ENCODE results near the gene ZNF384.
"Not testable (repeated sequence)": the region's sequence is repeated elsewhere in the genome, so short reads cannot be mapped to it uniquely, and the experiment has no call there.

The ZNF384 gene

GRCh38 chr12:6708960-6709394 lies 19.8 kb upstream of the ZNF384 start:
- Histone ChIP-seq H3K9me3 (ENCODE audit: control insufficient read depth, insufficient read depth, low read length) (no peaks in the 10 kb centered on the region), H3K36me3 (ENCODE audit: insufficient read depth, low read length) (no peaks in the 10 kb centered on the region), H3K9ac (ENCODE audit: low read depth, low read length) (no peak overlapping the region), H3K4me1 (ENCODE audit: insufficient read depth, low read length) (no peaks in the 10 kb centered on the region)

DNA sequence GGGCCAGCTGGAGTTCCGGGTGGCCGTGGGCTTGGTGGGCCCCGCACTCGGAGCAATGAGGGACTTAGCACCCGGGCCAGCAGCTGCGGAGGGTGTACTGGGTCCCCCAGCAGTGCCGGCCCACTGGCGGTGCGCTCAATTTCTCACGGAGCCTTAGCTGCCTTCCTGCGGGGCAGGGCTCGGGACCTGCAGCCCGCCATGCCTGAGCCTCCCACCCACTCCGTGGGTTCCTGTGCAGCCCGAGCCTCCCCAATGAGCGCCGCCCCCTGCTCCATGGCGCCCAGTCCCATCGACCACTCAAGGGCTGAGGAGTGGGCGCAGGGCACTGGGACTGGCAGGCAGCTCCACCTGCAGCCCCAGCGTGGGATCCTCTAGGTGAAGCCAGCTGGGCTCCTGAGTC lies 19.2 kb upstream of the ZNF384 start:
- H3K4me1 ChIP-seq (ENCODE audit: insufficient read depth, low read length); H3K9me3 ChIP-seq (ENCODE audit: control insufficient read depth, insufficient read depth, low read length); H3K36me3 ChIP-seq (ENCODE audit: insufficient read depth, low read length); H3K9ac ChIP-seq (ENCODE audit: low read depth, low read length): not testable (repeated sequence)

GRCh38 chr12:6703631-6704030 lies 14.5 kb upstream of the ZNF384 start:
- no peaks in the 10 kb centered on the region for H3K4me1 ChIP-seq (ENCODE audit: insufficient read depth, low read length)
- no peak overlapping the region for H3K9ac ChIP-seq (ENCODE audit: low read depth, low read length)
- H3K9me3 ChIP-seq (ENCODE audit: control insufficient read depth, insufficient read depth, low read length) = no peaks in the 10 kb centered on the region
- H3K36me3 ChIP-seq (ENCODE audit: insufficient read depth, low read length) = no peaks in the 10 kb centered on the region

GRCh38 chr12:6701078-6701768 lies 12.0 kb upstream of the ZNF384 start:
- Histone ChIP-seq H3K9ac (ENCODE audit: low read depth, low read length) (peak overlapping the region; percentile 53), H3K9me3 (ENCODE audit: control insufficient read depth, insufficient read depth, low read length) (no peaks in the 10 kb centered on the region), H3K4me1 (ENCODE audit: insufficient read depth, low read length) (no peaks in the 10 kb centered on the region), H3K36me3 (ENCODE audit: insufficient read depth, low read length) (no peaks in the 10 kb centered on the region)

DNA sequence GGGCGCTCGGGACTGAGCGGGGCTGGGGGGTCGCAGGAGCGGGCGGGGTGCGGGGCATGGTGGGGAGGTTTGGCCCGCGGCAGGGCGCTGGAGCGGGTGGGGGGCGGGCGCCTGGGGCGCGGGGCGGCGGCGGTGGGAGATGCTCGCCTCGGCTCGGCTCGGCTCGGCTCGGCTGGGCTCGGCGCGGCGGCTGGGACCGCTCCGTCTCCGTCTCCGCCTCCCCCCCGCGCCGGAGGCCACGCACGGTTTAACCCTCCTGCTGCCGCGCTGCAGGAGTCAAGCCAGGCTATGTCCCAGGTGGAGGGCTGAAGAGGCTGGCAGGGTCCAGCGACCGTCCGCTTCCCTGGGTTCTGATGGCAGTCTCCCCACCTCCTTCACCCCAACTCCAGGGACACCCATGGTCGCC lies 11.5 kb upstream of the ZNF384 start, which contains the start of gene PIANP:
TSS of gene PIANP (minus strand) at position 170 of the 406 bp plus-strand sequence. CDS start 2,754 bp downstream, outside the sequence.
- Histone ChIP-seq H3K9me3 (ENCODE audit: control insufficient read depth, insufficient read depth, low read length) (no peaks in the 10 kb centered on the region), H3K36me3 (ENCODE audit: insufficient read depth, low read length) (no peaks in the 10 kb centered on the region), H3K4me1 (ENCODE audit: insufficient read depth, low read length) (no peaks in the 10 kb centered on the region), H3K9ac (ENCODE audit: low read depth, low read length) (peak within 1 kb of the TSS; percentile 79)

- peak overlapping the region; percentile 79 for H3K9ac ChIP-seq (ENCODE audit: low read depth, low read length)
- no peaks in the 10 kb centered on the region for H3K4me1 ChIP-seq (ENCODE audit: insufficient read depth, low read length)
- no peaks in the 10 kb centered on the region for H3K36me3 ChIP-seq (ENCODE audit: insufficient read depth, low read length)
- no peaks in the 10 kb centered on the region for H3K9me3 ChIP-seq (ENCODE audit: control insufficient read depth, insufficient read depth, low read length)
These were observed 10.9 kb upstream of the ZNF384 start for GRCh38 chr12:6699989-6700645.

GRCh38 chr12:6699259-6699988 lies 10.2 kb upstream of the ZNF384 start:
- Histone ChIP-seq H3K4me1 (ENCODE audit: insufficient read depth, low read length) (no peaks in the 10 kb centered on the region), H3K9ac (ENCODE audit: low read depth, low read length) (peak overlapping the region; percentile 79; the same call in 1 of the 2 replicates), H3K9me3 (ENCODE audit: control insufficient read depth, insufficient read depth, low read length) (no peaks in the 10 kb centered on the region), H3K36me3 (ENCODE audit: insufficient read depth, low read length) (no peaks in the 10 kb centered on the region)

DNA sequence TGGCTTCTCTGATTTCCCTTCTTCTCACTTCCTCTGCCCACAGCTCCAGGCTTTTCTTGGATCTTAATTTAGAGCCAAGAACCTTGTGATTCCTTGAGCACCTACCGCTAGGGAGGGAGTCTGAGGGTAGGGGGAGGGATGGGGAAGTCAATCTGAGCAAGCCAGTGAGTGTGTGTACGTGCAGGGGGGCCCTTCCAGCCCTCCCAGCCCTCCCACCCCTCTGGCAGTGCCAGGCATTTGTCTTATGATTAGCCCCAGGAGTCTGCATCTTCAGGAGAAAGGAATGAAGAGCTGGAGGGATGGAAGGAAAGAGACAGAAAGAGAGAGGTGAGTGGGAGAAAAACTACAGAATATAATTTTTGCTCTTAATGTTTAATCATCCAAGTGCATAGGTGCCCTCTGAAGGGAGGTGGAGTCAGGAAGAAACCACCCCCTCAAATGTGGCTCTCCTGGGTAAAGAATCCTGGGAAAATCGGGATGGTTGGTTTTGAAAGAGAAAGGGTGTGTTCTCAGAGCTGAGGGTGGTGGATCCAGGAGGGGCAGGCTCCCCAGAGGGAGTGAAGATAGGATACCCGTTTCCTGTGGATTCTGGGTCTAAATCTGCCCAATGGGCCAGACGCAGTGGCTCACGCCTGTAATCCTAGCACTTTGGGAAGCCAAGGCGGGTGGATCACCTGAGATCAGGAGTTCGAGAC lies 9.3 kb upstream of the ZNF384 start:
- Histone ChIP-seq H3K36me3 (ENCODE audit: insufficient read depth, low read length) (no peaks in the 10 kb centered on the region), H3K9me3 (ENCODE audit: control insufficient read depth, insufficient read depth, low read length) (no peaks in the 10 kb centered on the region), H3K9ac (ENCODE audit: low read depth, low read length) (peak overlapping the region; percentile 79; the same call in 1 of the 2 replicates), H3K4me1 (ENCODE audit: insufficient read depth, low read length) (no peaks in the 10 kb centered on the region)

DNA sequence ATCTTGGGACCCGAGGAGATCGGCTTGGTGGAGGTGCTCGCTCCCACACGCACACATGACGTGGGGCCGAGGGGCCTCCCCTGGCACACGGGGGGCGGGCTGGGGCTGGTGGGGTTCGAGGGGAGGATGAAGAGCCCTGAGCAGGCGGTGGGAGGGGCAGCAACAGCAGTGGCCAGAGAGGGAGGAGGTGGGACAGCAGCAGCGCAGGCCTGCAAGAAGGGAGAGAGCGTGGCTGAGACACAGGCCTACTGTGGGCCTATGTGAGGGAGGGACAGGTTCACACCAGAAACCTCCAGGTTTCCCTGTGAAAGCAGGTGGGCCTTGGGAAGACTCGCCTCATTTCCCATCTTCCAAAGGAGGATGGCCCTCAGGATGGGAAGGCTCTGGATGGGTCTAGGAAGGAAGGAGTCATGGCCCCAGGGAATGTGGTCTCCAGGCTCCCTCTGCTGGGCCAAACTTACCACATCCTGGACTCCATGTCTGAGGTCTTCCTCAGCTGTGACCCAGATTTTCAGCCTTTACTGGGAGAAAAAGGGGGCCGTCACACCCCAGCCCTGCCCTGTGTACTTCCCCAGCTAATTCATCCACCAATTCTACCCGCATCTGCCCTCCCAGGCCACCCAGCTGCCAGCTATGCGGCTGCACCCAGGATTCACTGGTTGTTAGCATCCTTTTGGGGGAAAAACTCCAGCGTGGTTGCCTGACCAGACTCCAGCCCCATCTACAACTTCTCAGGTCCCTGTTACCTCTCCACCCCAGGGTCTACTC lies 8.6 kb upstream of the ZNF384 start:
- Histone ChIP-seq H3K9me3 (ENCODE audit: control insufficient read depth, insufficient read depth, low read length) (no peaks in the 10 kb centered on the region), H3K4me1 (ENCODE audit: insufficient read depth, low read length) (no peaks in the 10 kb centered on the region), H3K9ac (ENCODE audit: low read depth, low read length) (no peak overlapping the region), H3K36me3 (ENCODE audit: insufficient read depth, low read length) (no peaks in the 10 kb centered on the region)

DNA sequence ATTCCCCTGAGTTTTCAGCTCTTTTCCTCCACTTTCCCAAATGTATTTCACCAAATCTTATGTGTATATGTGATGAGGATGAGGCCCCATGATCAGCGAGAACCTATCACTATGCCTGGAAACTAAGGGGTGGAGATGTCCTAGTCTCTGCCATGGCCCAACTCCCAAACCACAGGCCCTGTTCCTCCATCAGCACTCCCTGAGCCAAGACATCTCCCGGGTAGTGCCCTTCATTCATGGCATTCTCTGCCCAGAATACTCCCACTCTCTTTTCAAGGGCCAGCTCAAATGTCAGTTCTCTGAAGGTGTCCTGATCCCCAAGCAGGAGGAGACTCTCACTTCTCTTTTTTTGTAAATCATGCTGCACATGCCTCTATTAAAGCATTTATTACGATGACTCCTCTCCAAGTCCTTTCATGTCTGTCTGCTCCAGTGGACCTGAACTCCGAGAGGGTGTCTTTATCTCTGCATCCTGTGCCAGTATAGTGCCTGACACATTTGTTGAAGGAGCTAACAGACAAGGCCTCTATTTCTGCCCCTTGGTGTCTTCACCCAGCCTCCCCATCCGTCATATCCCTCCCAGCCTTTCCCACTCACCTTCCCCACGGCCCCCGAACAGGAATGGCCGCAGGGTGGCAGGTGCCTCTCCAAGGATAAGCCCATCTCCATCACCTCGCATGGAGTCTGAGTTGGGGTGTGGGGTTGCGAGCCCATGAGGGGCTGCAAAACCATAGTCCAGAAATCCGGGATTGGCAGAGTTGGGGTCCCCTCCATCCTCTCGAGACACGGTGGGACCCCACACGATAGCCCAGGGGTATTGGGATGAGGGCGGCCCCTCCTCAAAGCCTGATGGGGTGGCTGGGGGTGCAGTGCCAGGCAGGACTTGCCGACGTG lies 7.8 kb upstream of the ZNF384 start:
- H3K9ac ChIP-seq (ENCODE audit: low read depth, low read length) = no peak overlapping the region

DNA sequence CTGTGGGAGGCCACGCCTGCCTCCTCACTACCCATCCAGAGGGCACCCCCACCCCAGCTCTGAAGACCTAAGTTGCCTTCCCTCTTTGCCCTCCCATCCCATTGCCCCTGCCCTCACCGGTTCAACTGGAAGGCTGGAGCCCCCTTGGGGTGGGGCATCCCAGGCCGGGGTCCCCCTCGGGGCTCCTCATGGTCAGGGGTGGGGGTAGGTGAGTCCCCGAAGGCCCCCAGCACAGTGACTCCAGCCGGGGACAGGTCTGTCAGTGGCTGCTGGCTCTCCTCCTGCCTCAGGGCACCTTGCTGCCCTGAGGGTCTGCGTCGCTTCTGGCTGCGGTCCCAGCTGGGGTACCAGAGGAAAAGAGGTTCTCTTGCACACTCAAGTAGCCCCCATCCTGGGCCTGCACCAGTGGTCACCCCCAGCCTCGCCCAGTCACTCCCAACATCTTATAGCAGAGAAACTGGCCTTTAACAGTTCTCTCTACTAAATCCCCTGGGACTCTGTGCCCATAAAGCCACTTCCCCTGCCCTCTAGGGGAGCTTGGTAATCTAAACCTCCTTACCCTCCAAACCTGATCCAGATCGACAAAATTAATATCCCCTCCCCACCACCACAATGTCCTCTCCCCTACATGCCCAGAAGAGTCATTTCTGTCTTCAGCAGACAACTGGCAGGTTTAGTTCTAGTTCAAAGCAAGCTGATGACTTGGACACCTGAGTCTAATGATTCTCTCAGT lies 6.3 kb upstream of the ZNF384 start:
- H3K4me1 ChIP-seq (ENCODE audit: insufficient read depth, low read length) = no peaks in the 10 kb centered on the region
- no peaks in the 10 kb centered on the region for H3K36me3 ChIP-seq (ENCODE audit: insufficient read depth, low read length)
- H3K9ac ChIP-seq (ENCODE audit: low read depth, low read length) = no peak overlapping the region
- H3K9me3 ChIP-seq (ENCODE audit: control insufficient read depth, insufficient read depth, low read length) = no peaks in the 10 kb centered on the region

More for the DNA sequence above, 7.8 kb upstream of the ZNF384 start:
- H3K36me3 ChIP-seq (ENCODE audit: insufficient read depth, low read length) = no peaks in the 10 kb centered on the region
- H3K4me1 ChIP-seq (ENCODE audit: insufficient read depth, low read length) = no peaks in the 10 kb centered on the region
- no peaks in the 10 kb centered on the region for H3K9me3 ChIP-seq (ENCODE audit: control insufficient read depth, insufficient read depth, low read length)

- no peaks in the 10 kb centered on the region for H3K9me3 ChIP-seq (ENCODE audit: control insufficient read depth, insufficient read depth, low read length)
- no peak overlapping the region for H3K9ac ChIP-seq (ENCODE audit: low read depth, low read length)
- 0 out of 2 replicates have a peak, but pooled peaks cover 3% of the 10 kb centered on the region for H3K4me1 ChIP-seq (ENCODE audit: insufficient read depth, low read length)
- H3K36me3 ChIP-seq (ENCODE audit: insufficient read depth, low read length) = no peaks in the 10 kb centered on the region
These were observed 5.5 kb upstream of the ZNF384 start for GRCh38 chr12:6694701-6695100.

Measured in ES-I3 (cell line).